GM10266 (cell line): Measurements from ENCODE around the gene HSF5.

Experiments used
- DNase-seq: peaks from one replicate; pipeline ENCODE4 v3.0.0; 2012; ENCODE audit errors: extremely low spot score
- CTCF ChIP-seq: IDR thresholded peaks from 2 replicates; pipeline ENCODE4 v1.5.1; 2012; ENCODE audit warnings: mild to moderate bottlenecking, low read depth; ENCODE audit not compliant: control insufficient read depth, insufficient read depth; ENCODE audit errors: missing control alignments

Gene HSF5

GRCh38 chr17:58516644-58517377 lies 28.6 kb upstream of the HSF5 start:
- TF ChIP-seq CTCF: no peak
- no peak for DNase-seq

- DNase-seq: no peak
- TF ChIP-seq CTCF: no peak
Measured at GRCh38 chr17:58515286-58515685, 27.1 kb upstream of the HSF5 start.

GRCh38 chr17:58514770-58515157 lies 26.6 kb upstream of the HSF5 start:
- no peak for DNase-seq
- TF ChIP-seq CTCF: no peak

- no peak for TF ChIP-seq CTCF
Measured at GRCh38 chr17:58513965-58514769, 26.0 kb upstream of the HSF5 start, which contains the start of gene MTMR4. MTMR4 (minus strand) TSS chr17:58514638; CDS start chr17:58514407, 231 bp downstream.

GRCh38 chr17:58513267-58513964 lies 25.2 kb upstream of the HSF5 start:
- TF ChIP-seq CTCF: peak; percentile 3
- DNase-seq: peak; percentile 64

More at GRCh38 chr17:58513965-58514769, 26.0 kb upstream of the HSF5 start, which contains the start of gene MTMR4:
- peak; percentile 95 for DNase-seq

- no peak for TF ChIP-seq CTCF
- no peak for DNase-seq
Measured at GRCh38 chr17:58510075-58510474, 21.9 kb upstream of the HSF5 start.
